ENCODE data around the gene TMEM151B. TPM values are rescaled to one million over a fixed set of nuclear protein-coding genes. Genes with fewer than 3 reads are reported as not detected.
A peak's percentile ranks its signal among the peaks of the same experiment; 100 is the strongest.

Gene TMEM151B
- total RNA-seq, 1 donor from 2014 or later = 4.7 TPM

DNA sequence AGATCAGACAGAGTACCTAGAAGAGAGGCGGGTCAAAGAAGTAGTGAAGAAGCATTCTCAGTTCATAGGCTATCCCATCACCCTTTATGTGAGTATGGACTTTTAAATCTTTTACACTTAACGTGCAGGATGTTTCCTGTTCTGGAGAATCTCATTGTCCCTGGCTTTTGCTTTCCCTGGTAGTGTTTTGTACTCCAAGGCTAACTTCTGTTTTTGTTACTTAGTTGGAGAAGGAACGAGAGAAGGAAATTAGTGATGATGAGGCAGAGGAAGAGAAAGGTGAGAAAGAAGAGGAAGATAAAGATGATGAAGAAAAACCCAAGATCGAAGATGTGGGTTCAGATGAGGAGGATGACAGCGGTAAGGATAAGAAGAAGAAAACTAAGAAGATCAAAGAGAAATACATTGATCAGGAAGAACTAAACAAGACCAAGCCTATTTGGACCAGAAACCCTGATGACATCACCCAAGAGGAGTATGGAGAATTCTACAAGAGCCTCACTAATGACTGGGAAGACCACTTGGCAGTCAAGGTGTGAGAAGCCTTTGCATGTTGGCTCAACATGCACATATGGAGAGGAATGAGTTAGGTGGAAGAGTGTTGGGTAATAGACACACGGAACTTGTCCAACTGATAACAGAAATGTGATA lies 20.1 kb upstream of the TMEM151B start:
- no peaks in the 10 kb centered on the region for H3K27me3 Mint-ChIP-seq
- TF ChIP-seq, protein P1, sequence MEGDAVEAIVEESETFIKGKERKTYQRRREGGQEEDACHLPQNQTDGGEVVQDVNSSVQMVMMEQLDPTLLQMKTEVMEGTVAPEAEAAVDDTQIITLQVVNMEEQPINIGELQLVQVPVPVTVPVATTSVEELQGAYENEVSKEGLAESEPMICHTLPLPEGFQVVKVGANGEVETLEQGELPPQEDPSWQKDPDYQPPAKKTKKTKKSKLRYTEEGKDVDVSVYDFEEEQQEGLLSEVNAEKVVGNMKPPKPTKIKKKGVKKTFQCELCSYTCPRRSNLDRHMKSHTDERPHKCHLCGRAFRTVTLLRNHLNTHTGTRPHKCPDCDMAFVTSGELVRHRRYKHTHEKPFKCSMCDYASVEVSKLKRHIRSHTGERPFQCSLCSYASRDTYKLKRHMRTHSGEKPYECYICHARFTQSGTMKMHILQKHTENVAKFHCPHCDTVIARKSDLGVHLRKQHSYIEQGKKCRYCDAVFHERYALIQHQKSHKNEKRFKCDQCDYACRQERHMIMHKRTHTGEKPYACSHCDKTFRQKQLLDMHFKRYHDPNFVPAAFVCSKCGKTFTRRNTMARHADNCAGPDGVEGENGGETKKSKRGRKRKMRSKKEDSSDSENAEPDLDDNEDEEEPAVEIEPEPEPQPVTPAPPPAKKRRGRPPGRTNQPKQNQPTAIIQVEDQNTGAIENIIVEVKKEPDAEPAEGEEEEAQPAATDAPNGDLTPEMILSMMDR (IDR thresholded peaks at IDR 0.05; ENCODE audit: unreplicated experiment) = no peak
- H3K36me3 Mint-ChIP-seq (ENCODE audit: insufficient read depth) = peaks cover 53% of the 10 kb centered on the region
- DNase-seq (ENCODE audit: low spot score, unreplicated experiment) = no peak
- H3K4me3 Mint-ChIP-seq (ENCODE audit: low read depth) = no peak overlapping the region
- H3K27ac Mint-ChIP-seq = peak overlapping the region; percentile 46
- no peaks in the 10 kb centered on the region for H3K9me3 Mint-ChIP-seq (ENCODE audit: low read depth)
- peaks cover 34% of the 10 kb centered on the region for H3K4me1 Mint-ChIP-seq (ENCODE audit: low read depth)

DNA sequence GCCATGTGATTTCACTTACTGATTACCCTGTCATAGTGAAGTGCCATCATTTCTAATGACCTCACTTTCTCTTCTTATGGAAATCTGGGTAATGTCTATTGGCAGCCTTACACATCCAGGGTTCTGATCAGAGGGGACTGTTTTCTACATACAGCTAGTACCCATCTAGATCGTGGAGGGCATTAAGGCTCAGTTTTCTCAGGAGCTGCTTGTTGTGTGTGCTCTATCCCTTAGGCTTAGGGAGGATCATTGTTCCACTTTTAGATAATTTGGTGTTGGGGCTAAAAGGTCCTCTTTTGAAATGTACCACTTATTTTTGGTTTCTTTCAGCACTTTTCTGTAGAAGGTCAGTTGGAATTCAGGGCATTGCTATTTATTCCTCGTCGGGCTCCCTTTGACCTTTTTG lies 19.5 kb upstream of the TMEM151B start:
- peaks cover 56% of the 10 kb centered on the region for H3K36me3 Mint-ChIP-seq (ENCODE audit: insufficient read depth)

DNA sequence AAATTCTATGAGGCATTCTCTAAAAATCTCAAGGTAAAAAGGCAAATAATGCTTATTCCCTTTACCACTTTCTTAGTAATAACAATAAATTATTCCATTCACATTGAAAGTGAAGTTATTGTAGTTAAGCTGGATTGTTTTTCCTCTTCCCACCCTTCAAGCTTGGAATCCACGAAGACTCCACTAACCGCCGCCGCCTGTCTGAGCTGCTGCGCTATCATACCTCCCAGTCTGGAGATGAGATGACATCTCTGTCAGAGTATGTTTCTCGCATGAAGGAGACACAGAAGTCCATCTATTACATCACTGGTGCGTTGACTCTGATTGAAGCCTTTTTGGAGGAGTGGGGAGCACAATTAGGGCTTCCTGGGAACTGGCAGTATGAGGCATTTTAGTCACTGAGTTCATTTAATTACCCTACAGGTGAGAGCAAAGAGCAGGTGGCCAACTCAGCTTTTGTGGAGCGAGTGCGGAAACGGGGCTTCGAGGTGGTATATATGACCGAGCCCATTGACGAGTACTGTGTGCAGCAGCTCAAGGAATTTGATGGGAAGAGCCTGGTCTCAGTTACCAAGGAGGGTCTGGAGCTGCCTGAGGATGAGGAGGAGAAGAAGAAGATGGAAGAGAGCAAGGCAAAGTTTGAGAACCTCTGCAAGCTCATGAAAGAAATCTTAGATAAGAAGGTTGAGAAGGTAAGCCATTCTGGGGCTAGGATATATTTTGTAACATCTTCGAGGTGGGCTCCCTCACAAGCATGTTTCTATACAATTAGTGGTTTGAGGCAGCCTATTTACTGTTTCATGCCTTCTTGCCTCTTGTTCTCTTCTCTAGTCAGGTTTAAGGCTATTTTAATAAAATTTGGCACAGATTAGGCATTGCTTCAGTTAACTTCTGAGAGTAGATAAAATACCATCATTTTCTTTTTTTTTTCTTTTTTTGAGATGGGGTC lies 18.4 kb upstream of the TMEM151B start:
- Mint-ChIP-seq H3K27ac (peak overlapping the region; percentile 62), H3K4me3 (ENCODE audit: low read depth) (no peak overlapping the region), H3K4me1 (ENCODE audit: low read depth) (peaks cover 44% of the 10 kb centered on the region), H3K36me3 (ENCODE audit: insufficient read depth) (peaks cover 55% of the 10 kb centered on the region), H3K9me3 (ENCODE audit: low read depth) (no peaks in the 10 kb centered on the region), H3K27me3 (no peaks in the 10 kb centered on the region)
- TF ChIP-seq, protein P1 (IDR thresholded peaks at IDR 0.05; ENCODE audit: unreplicated experiment) = no peak
- no peak for DNase-seq (ENCODE audit: low spot score, unreplicated experiment)

More for the DNA sequence above, 19.5 kb upstream of the TMEM151B start:
- H3K27ac Mint-ChIP-seq = no peak overlapping the region
- TF ChIP-seq, protein P1 (IDR thresholded peaks at IDR 0.05; ENCODE audit: unreplicated experiment) = no peak
- H3K27me3 Mint-ChIP-seq = no peaks in the 10 kb centered on the region
- no peak overlapping the region for H3K4me3 Mint-ChIP-seq (ENCODE audit: low read depth)
- peaks cover 35% of the 10 kb centered on the region for H3K4me1 Mint-ChIP-seq (ENCODE audit: low read depth)
- DNase-seq (ENCODE audit: low spot score, unreplicated experiment) = no peak
- H3K9me3 Mint-ChIP-seq (ENCODE audit: low read depth) = no peaks in the 10 kb centered on the region

DNA sequence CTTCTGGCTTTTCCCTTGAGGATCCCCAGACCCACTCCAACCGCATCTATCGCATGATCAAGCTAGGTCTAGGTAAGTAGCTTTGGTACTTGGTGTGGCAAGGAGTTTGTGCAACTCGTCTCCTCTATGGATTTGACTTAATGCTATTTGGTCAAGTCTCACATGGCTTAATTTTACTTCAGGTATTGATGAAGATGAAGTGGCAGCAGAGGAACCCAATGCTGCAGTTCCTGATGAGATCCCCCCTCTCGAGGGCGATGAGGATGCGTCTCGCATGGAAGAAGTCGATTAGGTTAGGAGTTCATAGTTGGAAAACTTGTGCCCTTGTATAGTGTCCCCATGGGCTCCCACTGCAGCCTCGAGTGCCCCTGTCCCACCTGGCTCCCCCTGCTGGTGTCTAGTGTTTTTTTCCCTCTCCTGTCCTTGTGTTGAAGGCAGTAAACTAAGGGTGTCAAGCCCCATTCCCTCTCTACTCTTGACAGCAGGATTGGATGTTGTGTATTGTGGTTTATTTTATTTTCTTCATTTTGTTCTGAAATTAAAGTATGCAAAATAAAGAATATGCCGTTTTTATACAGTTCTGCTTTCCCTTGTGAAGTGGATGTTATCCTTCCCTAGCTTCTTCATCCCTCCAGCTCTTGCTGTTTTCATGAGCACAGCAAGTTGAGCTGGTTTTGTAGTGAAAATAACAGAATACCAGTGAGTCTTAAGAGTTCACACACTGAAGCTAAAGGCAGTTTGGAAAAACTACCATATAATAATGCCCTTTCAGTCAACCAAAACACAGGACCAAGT lies 16.7 kb upstream of the TMEM151B start:
- Mint-ChIP-seq H3K4me3 (ENCODE audit: low read depth) (no peak overlapping the region), H3K9me3 (ENCODE audit: low read depth) (no peaks in the 10 kb centered on the region), H3K27ac (peak overlapping the region; percentile 49), H3K27me3 (no peaks in the 10 kb centered on the region), H3K36me3 (ENCODE audit: insufficient read depth) (peaks cover 48% of the 10 kb centered on the region), H3K4me1 (ENCODE audit: low read depth) (peaks cover 42% of the 10 kb centered on the region)
- TF ChIP-seq, protein P1 (IDR thresholded peaks at IDR 0.05; ENCODE audit: unreplicated experiment) = peak; percentile 57
- no peak for DNase-seq (ENCODE audit: low spot score, unreplicated experiment)

All from progenitor cell of endocrine pancreas (in vitro differentiated cells).